IMR-90 (cell line): ENCODE data around the gene AVP.

Experiments
- BHLHE40 ChIP-seq: fragments of 150-350 bp; IDR thresholded peaks from 2 replicates; pipeline ENCODE4 v1.6.1; 2016; ENCODE audit warnings: mild to moderate bottlenecking, low read depth, low read length
- CTCF ChIP-seq: conservative IDR thresholded peaks from 2 replicates; pipeline ENCODE4 v1.5.1; 2012; ENCODE audit warnings: mild to moderate bottlenecking, low read depth, low read length, improper control_type of control experiment
- ELK1 ChIP-seq: fragments of 150-350 bp; IDR thresholded peaks from 2 replicates; pipeline ENCODE4 v1.6.1; 2016; ENCODE audit warnings: low read depth, mild to moderate bottlenecking, low read length, moderate library complexity, borderline replicate concordance
- POLR2A ChIP-seq: IDR thresholded peaks from 2 replicates; pipeline ENCODE4 v1.6.1; 2012; ENCODE audit warnings: mild to moderate bottlenecking, low read depth, low read length
- RAD21 ChIP-seq: IDR thresholded peaks from 2 replicates; pipeline ENCODE4 v1.6.1; 2012; ENCODE audit warnings: low read length, improper control_type of control experiment

GRCh38 chr20:3119044-3119443 is 34.5 kb upstream of the AVP start:
- TF ChIP-seq ELK1 (no peak), CTCF (no peak), RAD21 (no peak), POLR2A (no peak), BHLHE40 (no peak)
